Keratinocyte (primary cell): Measurements from ENCODE around the gene NELL2. TPM values are rescaled to one million over a fixed set of nuclear protein-coding genes. Genes with fewer than 3 reads are reported as not detected.

Experiments used
- DNase-seq: peaks from one replicate; pipeline ENCODE4 v3.0.0-alpha.2; 2011; ENCODE audit warnings: low read depth, missing footprints, low spot score
- FAIRE-seq: peaks from 2 replicates; lab custom pipeline; 2011; peaks lifted over from hg19 to GRCh38; lab: Jason Lieb, UNC
- H2AFZ ChIP-seq: 2 replicates; pipeline ENCODE4 v1.6.0; 2012; ENCODE audit warnings: low read length, control low read depth, inconsistent platforms; ENCODE audit not compliant: control insufficient read depth
- H3K27ac ChIP-seq: 2 replicates; pipeline ENCODE4 v1.5.1; 2011; ENCODE audit warnings: low read length; ENCODE audit not compliant: control insufficient read depth, insufficient read depth
- H3K27me3 ChIP-seq: 3 replicates; pipeline ENCODE4 v1.6.0; 2011; ENCODE audit warnings: low read length; ENCODE audit not compliant: control insufficient read depth, insufficient read depth; ENCODE audit errors: extremely low read depth
- H3K36me3 ChIP-seq, 2 experiments: 2 replicates in 1 of 2; 3 replicates in 1 of 2; pipeline ENCODE4 v1.5.1; 2011; ENCODE audit warnings: low read length in 2 of 2, mild to moderate bottlenecking in 1 of 2; ENCODE audit not compliant: control insufficient read depth in 2 of 2, insufficient read depth in 2 of 2; ENCODE audit errors: extremely low read depth in 1 of 2
- H3K4me1 ChIP-seq: 3 replicates; pipeline ENCODE4 v1.5.1; 2011; ENCODE audit warnings: low read length; ENCODE audit not compliant: control insufficient read depth, insufficient read depth; ENCODE audit errors: extremely low read depth
- H3K4me2 ChIP-seq: 3 replicates; pipeline ENCODE4 v1.6.0; 2011; ENCODE audit warnings: low read depth, low read length; ENCODE audit not compliant: control insufficient read depth, insufficient read depth; ENCODE audit errors: extremely low read depth
- H3K4me3 ChIP-seq, 3 experiments: fragments of 200-600 bp in 1 of 3; sonication (generic) in 1 of 3; 2 replicates in 2 of 3; 3 replicates in 1 of 3; pipeline ENCODE4 v1.5.1; 2011 to 2016; ENCODE audit warnings: low read length in 3 of 3, mild to moderate bottlenecking in 3 of 3, control low read depth in 2 of 3, inconsistent platforms in 1 of 3, low read depth in 1 of 3, mixed read lengths in 1 of 3, mixed run types in 1 of 3, moderate library complexity in 1 of 3; ENCODE audit not compliant: control insufficient read depth in 2 of 3, insufficient read depth in 2 of 3; ENCODE audit errors: extremely low read depth in 1 of 3
- H3K79me2 ChIP-seq: 2 replicates; pipeline ENCODE4 v1.6.0; 2012; ENCODE audit warnings: low read length; ENCODE audit not compliant: control insufficient read depth, insufficient read depth
- H3K9ac ChIP-seq: 3 replicates; pipeline ENCODE4 v1.6.0; 2011; ENCODE audit warnings: low read length; ENCODE audit not compliant: control insufficient read depth, insufficient read depth; ENCODE audit errors: extremely low read depth
- H3K9me1 ChIP-seq: 3 replicates; pipeline ENCODE4 v1.6.0; 2011; ENCODE audit warnings: low read length; ENCODE audit not compliant: control insufficient read depth, insufficient read depth; ENCODE audit errors: extremely low read depth
- H3K9me3 ChIP-seq: 2 replicates; pipeline ENCODE4 v1.5.1; 2012; ENCODE audit warnings: low read depth, low read length; ENCODE audit not compliant: control insufficient read depth
- H4K20me1 ChIP-seq: 3 replicates; pipeline ENCODE4 v1.6.0; 2011; ENCODE audit warnings: low read length; ENCODE audit not compliant: control insufficient read depth, insufficient read depth; ENCODE audit errors: extremely low read depth
- EZH2 ChIP-seq: IDR thresholded peaks from one replicate; pipeline ENCODE4 v1.6.1; 2012; ENCODE audit warnings: inconsistent platforms, mild to moderate bottlenecking, low read length, moderate library complexity
- dilution Hi-C: fragments of 300-500 bp; cut with MboI; formaldehyde crosslinking; loops from one replicate; pipeline ENCODE4 v1.7.0; 2020; ENCODE audit warnings: low sequenced_read_pairs; ENCODE audit not compliant: extremely low pct_ligation_motif_present
- polyA plus RNA-seq, 5 experiments: library from polyadenylated mRNA; depleted of rRNA in 3 of 5; stranded (reverse) in 3 of 5; stranded (forward) in 1 of 5; unstranded in 1 of 5; fragments of >200 nt; gene quantifications; 1 replicate in 1 of 5; 2 replicates in 3 of 5; 3 replicates in 1 of 5; pipeline versions ENCODE4 v1.2.1 to v1.2.3, GENCODE V29; 2011 to 2012; ENCODE audit warnings: missing spikeins in 2 of 5, low read depth in 1 of 5, low replicate concordance in 1 of 5
- TF ChIP-seq, protein P1 (sequence below), 3 experiments: IDR thresholded peaks in 1 of 3; conservative IDR thresholded peaks in 1 of 3; optimal IDR thresholded peaks in 1 of 3; 2 replicates in 2 of 3; 3 replicates in 1 of 3; pipeline versions ENCODE3 to v1.5.1; 2011; ENCODE audit warnings: low read length in 3 of 3, mild to moderate bottlenecking in 3 of 3, moderate library complexity in 2 of 3, control low read depth in 1 of 3, inconsistent platforms in 1 of 3; ENCODE audit not compliant: insufficient read depth in 2 of 3; ENCODE audit errors: extremely low read depth in 1 of 3

NELL2 gene
- polyA plus RNA-seq, 1 donor (not counting 4 experiments of a cell fraction or from before 2014, with no cell fraction given) = 0.58 TPM

DNA sequence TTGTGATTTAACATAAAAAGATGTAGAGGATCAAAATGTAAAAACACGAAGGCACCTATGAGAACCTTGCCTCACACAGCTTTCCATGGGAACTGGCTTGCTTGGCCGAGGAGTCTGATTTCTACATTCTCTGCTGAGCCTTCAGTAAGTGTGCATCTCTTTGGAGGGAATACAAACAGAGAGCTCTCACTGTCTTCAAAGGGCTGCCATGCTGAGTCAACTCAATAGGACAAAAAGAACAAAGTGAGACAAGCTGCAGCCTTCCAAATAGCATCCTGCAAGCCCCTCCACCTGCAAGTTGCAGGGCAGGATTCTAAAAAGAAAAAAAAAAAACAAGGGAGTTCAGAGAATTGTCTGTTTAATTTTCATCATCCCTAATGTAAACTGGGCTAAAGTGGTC is 411.9 kb downstream of the NELL2 start:
- Histone ChIP-seq H3K27me3 (no peaks in the 10 kb centered on the region), H2AFZ (no peak overlapping the region), H3K4me1 (no peaks in the 10 kb centered on the region), H4K20me1 (no peaks in the 10 kb centered on the region), H3K9ac (no peak overlapping the region), H3K4me3 (no peak overlapping the region), H3K4me2 (no peak overlapping the region), H3K9me1 (no peaks in the 10 kb centered on the region), H3K36me3 (no peaks in the 10 kb centered on the region), H3K27ac (no peak overlapping the region), H3K79me2 (no peaks in the 10 kb centered on the region), H3K9me3 (no peaks in the 10 kb centered on the region)
- TF ChIP-seq, protein P1, sequence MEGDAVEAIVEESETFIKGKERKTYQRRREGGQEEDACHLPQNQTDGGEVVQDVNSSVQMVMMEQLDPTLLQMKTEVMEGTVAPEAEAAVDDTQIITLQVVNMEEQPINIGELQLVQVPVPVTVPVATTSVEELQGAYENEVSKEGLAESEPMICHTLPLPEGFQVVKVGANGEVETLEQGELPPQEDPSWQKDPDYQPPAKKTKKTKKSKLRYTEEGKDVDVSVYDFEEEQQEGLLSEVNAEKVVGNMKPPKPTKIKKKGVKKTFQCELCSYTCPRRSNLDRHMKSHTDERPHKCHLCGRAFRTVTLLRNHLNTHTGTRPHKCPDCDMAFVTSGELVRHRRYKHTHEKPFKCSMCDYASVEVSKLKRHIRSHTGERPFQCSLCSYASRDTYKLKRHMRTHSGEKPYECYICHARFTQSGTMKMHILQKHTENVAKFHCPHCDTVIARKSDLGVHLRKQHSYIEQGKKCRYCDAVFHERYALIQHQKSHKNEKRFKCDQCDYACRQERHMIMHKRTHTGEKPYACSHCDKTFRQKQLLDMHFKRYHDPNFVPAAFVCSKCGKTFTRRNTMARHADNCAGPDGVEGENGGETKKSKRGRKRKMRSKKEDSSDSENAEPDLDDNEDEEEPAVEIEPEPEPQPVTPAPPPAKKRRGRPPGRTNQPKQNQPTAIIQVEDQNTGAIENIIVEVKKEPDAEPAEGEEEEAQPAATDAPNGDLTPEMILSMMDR (optimal IDR thresholded peaks at IDR 0.05 in 1 of 3, IDR thresholded peaks at IDR 0.05 in 1 of 3, conservative IDR thresholded peaks at IDR 0.05 in 1 of 3; ENCODE audit: extremely low read depth in 1 of 3, insufficient read depth in 2 of 3, low read length in 3 of 3) = no peak
- no peak for TF ChIP-seq EZH2
- FAIRE-seq = no peak
- DNase-seq = no peak
- dilution Hi-C loops = no loop called here

DNA sequence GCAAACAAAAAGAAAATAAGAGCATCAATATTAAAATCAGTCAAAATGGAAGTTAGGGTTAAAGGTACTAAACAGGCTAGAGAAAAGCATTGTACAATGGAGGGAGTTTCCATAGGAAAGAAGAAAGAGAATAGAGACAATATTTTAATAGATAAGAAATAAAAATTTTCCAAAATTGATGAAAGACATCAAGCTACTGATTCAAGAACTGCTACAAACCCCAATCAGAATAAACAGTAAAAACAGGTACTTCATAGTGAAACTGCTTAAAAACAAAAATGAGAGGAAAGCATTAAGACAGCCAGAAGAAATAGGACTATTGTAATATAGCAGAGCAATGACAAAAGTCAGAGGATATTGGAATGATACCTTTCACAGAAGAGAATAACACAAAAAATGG is 413.4 kb downstream of the NELL2 start:
- TF ChIP-seq EZH2 = no peak
- TF ChIP-seq, protein P1 (optimal IDR thresholded peaks at IDR 0.05 in 1 of 3, IDR thresholded peaks at IDR 0.05 in 1 of 3, conservative IDR thresholded peaks at IDR 0.05 in 1 of 3; ENCODE audit: extremely low read depth in 1 of 3, insufficient read depth in 2 of 3, low read length in 3 of 3) = no peak

More for the DNA sequence above, 413.4 kb downstream of the NELL2 start:
- Histone ChIP-seq H3K36me3 (no peaks in the 10 kb centered on the region), H3K9me3 (no peaks in the 10 kb centered on the region), H3K9ac (no peak overlapping the region), H3K27ac (no peak overlapping the region), H3K4me3 (no peak overlapping the region), H4K20me1 (no peaks in the 10 kb centered on the region), H3K4me2 (no peak overlapping the region), H2AFZ (no peak overlapping the region), H3K9me1 (no peaks in the 10 kb centered on the region), H3K4me1 (no peaks in the 10 kb centered on the region), H3K79me2 (no peaks in the 10 kb centered on the region), H3K27me3 (no peaks in the 10 kb centered on the region)
- DNase-seq = no peak
- dilution Hi-C loops = no loop called here
- FAIRE-seq = no peak
